SKM-1 treated with dmso at 0.1 percent for 144 hours (cell line): ENCODE data around the gene SLC2A9.
A peak's percentile ranks its signal among the peaks of the same experiment; 100 is the strongest.

ENCODE experiments used
- DNase-seq: peaks from one replicate; lab custom pipeline; 2025; ENCODE audit not compliant: unreplicated experiment; lab: John Stamatoyannopoulos, UW

The SLC2A9 gene

DNA sequence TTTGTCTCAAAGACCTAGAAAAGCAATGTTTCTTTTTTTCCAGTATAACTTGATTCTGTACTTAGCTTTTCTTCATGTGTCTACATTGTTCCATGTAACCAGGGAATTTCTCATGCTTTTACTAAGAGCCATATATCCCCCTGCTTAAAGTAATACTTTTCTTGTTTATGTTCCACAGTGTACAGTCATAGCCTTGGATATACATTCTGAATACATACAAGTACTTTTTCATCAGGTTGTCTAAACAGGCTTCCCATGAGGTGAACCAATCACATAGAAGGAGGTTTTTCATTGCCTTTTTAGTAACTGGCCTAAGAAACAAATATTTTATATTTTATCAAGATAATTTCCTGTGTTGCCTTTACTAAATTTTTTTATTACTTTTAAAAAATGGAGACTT lies 52.8 kb downstream of the SLC2A9 start:
- DNase-seq = no peak

- no peak for DNase-seq
Observed at GRCh38 chr4:9964879-9965278, 56.4 kb downstream of the SLC2A9 start.

DNA sequence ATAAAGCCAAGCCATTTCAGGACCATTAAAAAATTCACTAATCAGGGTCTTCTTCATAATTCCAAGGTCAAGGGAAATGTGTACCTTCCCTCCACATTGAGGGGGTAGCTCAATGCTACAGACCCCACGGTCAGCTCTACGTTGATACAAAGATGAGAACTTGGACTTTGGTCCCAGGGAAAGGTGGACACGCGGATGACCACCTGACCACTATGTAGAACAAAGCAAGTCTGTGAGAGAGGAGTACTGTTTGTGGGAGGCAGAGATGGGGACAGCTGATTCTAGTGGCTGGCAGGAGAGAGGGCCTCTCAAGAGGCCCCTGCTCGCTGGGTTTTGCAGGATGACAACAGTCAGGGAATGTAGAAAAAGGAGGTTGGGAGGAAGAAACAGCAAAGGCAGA lies 58.0 kb downstream of the SLC2A9 start:
- no peak for DNase-seq

DNA sequence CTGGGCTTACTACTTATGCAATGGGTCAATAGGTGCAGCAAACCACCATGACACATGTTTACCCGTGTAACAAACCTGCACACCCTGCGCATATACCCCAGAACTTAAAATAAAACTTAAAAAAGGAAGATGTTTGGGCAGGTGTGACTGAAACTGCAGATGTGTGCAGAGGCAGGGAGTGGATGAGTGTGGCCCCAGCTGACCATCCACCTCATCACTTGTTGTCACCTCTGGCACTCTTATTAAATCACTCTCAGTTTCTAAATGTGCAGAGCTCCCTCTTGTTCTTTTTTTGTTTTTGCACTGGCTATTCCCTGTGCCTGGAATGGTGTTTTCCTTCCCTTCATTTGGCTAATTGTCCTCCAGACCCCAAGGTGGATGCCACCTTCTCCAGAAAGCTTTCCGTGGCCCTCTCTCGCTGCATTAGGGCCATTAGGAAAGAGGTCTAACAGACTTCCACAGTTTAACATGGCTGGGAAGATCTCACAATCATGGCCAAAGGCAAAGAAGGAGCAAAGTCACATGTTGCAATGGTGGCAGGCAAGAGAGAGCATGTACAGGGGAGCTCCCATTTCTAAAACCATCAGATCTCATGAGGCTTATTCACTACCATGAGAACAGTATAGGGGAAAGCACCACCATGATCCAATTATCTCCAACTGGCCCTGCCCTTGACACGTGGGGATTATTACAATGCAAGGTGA lies 58.5 kb downstream of the SLC2A9 start:
- DNase-seq = no peak

DNA sequence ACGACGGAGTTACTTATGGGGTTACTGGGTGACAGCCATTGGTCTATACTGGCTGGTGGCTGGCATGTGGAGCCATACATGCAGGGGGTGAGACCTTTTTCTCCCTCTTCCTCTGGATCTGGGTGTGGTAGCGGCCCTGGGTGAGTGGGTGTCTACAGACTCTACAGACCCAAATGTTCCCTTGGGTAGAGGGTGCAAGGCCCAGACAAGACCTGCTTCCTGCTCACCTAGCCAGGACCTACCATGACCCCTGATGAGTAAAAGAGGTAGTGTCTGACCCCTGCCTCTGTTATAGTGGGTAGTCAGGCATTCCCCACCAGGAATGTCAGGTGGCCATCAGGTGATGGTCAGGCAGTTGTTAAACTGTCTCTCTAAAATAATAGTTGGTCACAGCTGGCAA lies 66.8 kb downstream of the SLC2A9 start:
- DNase-seq = no peak

GRCh38 chr4:9953089-9953488 lies 68.2 kb downstream of the SLC2A9 start:
- no peak for DNase-seq

DNA sequence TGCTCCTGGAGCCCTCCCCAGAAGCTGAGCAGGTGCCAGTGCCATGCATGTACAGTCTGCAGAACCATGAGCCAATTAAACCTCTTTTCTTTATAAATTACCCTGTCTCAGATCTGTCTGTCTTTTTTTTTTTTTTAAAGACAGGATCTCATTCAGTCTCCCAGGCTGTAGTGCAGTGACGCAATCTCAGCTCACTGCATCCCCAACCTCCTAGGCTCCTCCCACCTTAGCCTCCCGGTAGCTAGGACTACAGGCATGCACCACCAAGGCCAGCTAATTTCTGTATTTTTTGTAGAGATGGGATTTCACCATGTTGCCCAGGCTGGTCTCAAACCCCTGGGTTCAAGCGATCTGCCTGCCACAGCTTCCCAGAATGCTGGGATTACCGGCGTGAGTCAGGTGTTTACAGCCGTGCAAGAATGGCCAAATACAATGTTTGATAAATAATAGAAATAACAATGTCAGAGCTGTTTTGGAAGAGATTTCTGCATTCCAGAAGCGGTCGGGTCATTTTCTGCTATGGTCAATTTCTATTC lies 68.8 kb downstream of the SLC2A9 start:
- peak; percentile 4 for DNase-seq

GRCh38 chr4:9949573-9949972 lies 71.7 kb downstream of the SLC2A9 start:
- DNase-seq = no peak

DNA sequence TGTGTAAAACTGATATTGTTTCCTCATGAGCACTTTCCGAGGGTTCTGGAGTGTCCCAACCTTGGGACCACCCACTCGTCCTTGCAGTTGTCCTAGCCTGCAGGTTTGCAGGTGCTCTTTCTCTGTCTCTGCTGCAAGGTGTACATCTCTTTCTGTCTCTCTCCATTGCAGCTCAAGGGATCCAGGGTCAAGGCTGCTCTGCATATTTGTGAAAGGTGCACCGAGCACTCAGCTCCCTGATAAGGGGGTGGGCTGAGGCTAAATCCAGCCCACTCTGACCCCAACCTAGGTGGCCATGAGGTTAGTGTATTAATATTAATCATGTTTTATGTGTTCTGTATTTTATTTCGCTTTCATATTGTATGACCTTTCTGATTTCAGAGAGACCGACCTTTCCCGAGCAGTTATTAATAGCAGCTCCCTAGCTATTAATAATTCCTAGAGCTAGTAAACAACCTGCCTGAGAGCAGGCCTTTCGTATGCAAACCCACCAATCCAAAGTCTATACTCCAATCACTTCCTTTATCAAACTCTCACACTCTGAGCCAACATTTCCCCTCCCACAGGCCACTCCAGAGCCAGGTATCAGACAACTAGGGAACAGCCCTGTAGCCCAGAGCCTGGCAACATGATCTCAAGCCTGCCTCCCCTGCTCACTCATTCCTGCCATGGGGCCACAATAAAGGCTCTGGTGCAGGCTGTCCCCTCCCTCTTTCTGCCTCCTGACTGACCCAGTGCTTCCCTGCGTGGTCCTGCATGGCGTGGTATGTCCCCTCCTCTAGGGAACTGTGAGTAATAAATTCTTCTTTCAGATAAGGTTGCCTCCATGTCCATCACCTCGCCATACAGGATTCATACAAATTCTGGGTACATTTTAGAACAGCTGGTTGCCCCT lies 73.9 kb downstream of the SLC2A9 start:
- no peak for DNase-seq

GRCh38 chr4:9946170-9946569 lies 75.1 kb downstream of the SLC2A9 start:
- DNase-seq = no peak

GRCh38 chr4:9944431-9945425 lies 76.6 kb downstream of the SLC2A9 start:
- no peak for DNase-seq

- DNase-seq = no peak
Observed at GRCh38 chr4:9943761-9944160, 77.5 kb downstream of the SLC2A9 start.

DNA sequence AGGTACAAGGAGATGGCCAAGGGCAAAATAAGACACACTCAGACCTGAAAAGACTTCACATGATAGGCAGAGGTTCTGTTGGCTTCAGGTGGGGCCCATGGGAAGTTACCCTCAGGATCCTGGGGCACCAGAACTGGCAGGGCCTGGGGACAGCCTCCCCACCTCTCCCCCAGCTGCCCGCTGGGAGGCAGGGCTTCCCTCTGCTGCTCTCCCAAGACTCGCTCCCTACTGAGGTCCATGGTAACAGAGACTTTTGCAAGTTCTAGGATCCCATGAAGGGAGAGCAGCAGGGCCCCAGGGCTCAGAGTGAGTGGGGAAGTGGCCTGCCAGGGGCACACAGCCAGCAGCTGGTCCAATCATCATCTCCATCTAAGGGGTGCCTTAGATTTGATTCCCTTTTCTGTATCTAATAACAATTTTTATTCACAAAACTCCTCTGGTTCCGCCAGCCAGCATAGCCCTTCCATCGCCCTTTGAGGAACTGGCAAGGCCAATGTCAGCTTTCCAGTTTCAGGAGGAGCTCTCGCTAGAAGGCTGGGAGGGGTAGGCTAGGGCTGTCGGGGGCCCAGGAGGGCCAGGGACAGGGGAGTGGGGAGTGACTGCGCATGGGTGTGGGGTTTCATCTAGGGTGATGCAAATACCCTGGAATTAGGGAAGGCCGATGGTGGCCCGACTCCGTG lies 78.2 kb downstream of the SLC2A9 start:
- no peak for DNase-seq

- DNase-seq = no peak
Observed at GRCh38 chr4:9942139-9942538, 79.2 kb downstream of the SLC2A9 start.

DNA sequence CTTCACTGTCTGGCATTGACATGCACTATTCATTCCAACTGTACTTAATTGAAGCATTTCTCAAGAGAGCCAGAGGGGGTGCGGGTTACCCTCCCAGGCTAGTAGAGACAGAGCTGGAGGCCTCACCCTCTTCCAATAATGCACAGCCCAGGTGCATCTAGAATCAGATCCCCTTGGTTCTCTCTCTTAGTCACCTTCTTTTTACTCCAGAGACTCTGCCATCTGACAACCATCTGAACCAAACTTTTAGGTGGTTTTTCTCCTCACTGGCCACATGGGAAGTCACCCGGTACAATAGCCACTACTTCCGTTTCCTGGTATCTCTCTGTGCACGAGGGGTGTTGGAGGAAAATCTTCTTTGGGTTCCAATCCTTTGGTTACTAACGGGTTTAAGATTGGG lies 81.3 kb downstream of the SLC2A9 start:
- no peak for DNase-seq

DNA sequence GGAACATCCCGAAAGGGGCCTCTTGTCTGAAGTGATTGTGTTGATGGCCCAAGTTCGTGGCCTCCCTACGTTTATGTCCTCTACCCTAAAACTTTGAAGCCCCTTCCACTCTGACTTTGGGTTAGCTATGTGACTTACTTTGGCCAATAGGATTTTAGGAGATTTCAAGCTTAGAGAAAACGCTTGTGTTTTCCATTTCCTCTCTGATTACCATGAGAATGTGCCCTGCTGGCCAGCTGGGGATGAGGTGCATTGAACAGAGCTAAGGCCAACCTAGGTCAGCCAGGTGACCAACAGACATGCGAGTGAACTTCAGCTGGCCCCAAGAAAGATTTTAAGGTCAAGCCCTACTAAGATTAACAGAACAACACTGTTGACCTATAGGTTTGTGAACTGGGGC lies 82.4 kb downstream of the SLC2A9 start:
- DNase-seq = no peak

DNA sequence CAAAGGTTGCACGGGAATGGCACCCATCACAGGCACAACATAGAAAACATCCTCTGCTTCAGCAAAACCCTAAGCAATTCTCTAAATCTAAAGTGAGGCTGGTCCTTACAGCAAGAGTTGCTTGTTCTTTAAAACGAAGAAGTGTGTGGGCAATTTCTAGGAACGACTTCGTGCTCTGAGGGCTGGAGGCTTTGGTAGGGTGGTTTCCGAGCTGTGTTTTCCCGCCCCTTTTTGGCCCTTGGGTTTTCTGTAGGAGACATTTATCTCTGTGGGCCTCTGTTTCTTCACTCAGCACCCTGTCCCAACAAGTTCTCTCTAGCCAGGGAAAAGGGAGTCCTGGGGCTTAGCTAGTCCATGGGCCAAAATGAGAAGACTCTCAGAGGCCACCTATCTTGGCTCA lies 84.2 kb downstream of the SLC2A9 start:
- no peak for DNase-seq

- no peak for DNase-seq
Observed at GRCh38 chr4:9936129-9936644, 85.1 kb downstream of the SLC2A9 start.

DNA sequence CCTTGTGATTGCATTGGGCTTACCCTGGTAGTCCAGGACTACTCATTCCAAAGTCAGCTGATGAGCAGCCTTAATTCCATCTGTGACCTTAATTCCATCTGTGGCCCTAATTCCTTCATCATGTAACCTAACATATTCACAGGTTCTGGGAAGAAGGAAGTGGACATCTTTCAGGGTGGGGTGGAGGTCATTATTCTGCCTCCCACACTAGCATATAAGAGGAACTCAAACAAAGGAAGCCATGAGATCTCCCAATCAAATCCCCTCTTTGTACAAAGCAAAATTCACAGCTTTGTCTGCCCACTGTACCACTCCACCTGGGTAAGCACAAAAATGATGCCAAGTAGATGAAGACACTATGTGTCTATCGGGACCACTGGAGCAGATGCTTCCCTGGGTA lies 87.3 kb downstream of the SLC2A9 start:
- DNase-seq = no peak

- DNase-seq = no peak
Observed at GRCh38 chr4:9933184-9933583, 88.1 kb downstream of the SLC2A9 start.
